ENCODE data around the gene USH1C.

- no peak for TF ChIP-seq CREB5 (CRISPR knock-in tag; IDR thresholded peaks at IDR 0.05; ENCODE audit: low read depth)
- no peak for TF ChIP-seq ISL1 (CRISPR knock-in tag; IDR thresholded peaks at IDR 0.05)
- no peak for TF ChIP-seq SNAI2 (CRISPR knock-in tag; IDR thresholded peaks at IDR 0.05)
- TF ChIP-seq TSHZ2 (CRISPR knock-in tag; IDR thresholded peaks at IDR 0.05) = no peak
- no peak for TF ChIP-seq PPARA (CRISPR knock-in tag; IDR thresholded peaks at IDR 0.05; ENCODE audit: borderline replicate concordance)
- TF ChIP-seq POU6F1 (CRISPR knock-in tag; IDR thresholded peaks at IDR 0.05; ENCODE audit: borderline replicate concordance, low read depth) = no peak
- TF ChIP-seq PATZ1 (CRISPR knock-in tag; IDR thresholded peaks at IDR 0.05; ENCODE audit: borderline replicate concordance) = no peak
- TF ChIP-seq CSDC2 (CRISPR knock-in tag; IDR thresholded peaks at IDR 0.05) = no peak
- TF ChIP-seq ZFP3 (CRISPR knock-in tag; IDR thresholded peaks at IDR 0.05) = no peak
- no peak for TF ChIP-seq ZC3H10 (CRISPR knock-in tag; IDR thresholded peaks at IDR 0.05)
- no peak for TF ChIP-seq OSR1 (CRISPR knock-in tag; IDR thresholded peaks at IDR 0.05)
These were observed 30.2 kb upstream of the USH1C start for GRCh38 chr11:17574141-17575091.

Data from SK-N-SH treated with all-trans-retinoic acid at 6 μM for 48 hours (cell line).